ENCODE measurements around the gene RYR3.

RYR3 gene

DNA sequence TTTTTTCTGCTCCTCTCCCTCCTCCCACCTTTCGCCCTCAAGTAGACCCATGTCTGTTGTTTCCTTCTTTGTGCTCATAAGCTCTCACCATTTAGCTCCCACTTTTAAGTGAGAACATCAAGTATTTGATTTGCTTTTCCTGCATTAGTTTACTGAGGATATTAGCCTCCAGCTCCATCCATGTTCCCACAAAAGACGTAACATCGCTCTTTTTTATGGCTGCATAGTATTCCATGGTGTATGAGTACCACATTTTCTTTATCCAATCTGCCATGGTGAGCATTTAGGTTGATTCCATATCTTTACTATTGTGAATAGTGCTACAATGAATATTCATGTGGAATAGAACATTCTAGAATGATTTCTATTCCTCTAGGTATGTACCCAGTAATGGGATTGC lies 178.6 kb downstream of the RYR3 start:
- intact Hi-C loops (cut with DNase I; ENCODE audit: low total_unique reads) = no loop called here
- H3K36me3 ChIP-seq = no peaks in the 10 kb centered on the region
- no peak overlapping the region for H3K27ac ChIP-seq
- H3K4me3 ChIP-seq = no peak overlapping the region
- DNase-seq = no peak
- H3K9me3 ChIP-seq = no peaks in the 10 kb centered on the region
- H3K27me3 ChIP-seq = no peaks in the 10 kb centered on the region
- TF ChIP-seq, protein P1, sequence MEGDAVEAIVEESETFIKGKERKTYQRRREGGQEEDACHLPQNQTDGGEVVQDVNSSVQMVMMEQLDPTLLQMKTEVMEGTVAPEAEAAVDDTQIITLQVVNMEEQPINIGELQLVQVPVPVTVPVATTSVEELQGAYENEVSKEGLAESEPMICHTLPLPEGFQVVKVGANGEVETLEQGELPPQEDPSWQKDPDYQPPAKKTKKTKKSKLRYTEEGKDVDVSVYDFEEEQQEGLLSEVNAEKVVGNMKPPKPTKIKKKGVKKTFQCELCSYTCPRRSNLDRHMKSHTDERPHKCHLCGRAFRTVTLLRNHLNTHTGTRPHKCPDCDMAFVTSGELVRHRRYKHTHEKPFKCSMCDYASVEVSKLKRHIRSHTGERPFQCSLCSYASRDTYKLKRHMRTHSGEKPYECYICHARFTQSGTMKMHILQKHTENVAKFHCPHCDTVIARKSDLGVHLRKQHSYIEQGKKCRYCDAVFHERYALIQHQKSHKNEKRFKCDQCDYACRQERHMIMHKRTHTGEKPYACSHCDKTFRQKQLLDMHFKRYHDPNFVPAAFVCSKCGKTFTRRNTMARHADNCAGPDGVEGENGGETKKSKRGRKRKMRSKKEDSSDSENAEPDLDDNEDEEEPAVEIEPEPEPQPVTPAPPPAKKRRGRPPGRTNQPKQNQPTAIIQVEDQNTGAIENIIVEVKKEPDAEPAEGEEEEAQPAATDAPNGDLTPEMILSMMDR (IDR thresholded peaks at IDR 0.05) = no peak
- peaks cover 0 to 29% (median 4%) of the 10 kb centered on the region in 4 donors for H3K4me1 ChIP-seq

DNA sequence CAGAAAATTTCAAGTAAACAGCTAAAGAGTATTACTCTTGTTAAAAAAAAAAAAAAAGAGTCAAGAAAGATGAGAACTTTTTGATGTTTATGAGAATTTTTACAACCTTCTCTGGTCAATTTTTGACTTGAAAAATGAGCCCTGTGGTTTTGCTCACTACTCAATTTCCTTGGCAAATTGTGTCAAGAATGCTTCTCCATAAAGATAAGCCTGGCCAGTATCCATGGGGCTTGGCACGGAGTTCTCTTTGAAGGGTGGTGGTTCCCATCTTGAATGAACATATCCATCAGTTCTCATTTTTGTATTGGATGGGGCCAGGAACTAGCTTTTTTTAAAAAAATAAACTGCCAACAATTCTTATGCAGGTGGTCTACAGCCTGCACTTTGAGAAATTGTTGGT lies 179.9 kb downstream of the RYR3 start:
- H3K27me3 ChIP-seq = no peaks in the 10 kb centered on the region
- TF ChIP-seq, protein P1 (IDR thresholded peaks at IDR 0.05) = no peak
- H3K9me3 ChIP-seq = no peaks in the 10 kb centered on the region
- no peak for DNase-seq
- intact Hi-C loops (cut with DNase I; ENCODE audit: low total_unique reads) = no loop called here
- H3K4me1 ChIP-seq = peaks cover 0 to 29% (median 4%) of the 10 kb centered on the region in 4 donors
- H3K27ac ChIP-seq = no peak overlapping the region
- H3K4me3 ChIP-seq = no peak overlapping the region
- H3K36me3 ChIP-seq = no peaks in the 10 kb centered on the region

DNA sequence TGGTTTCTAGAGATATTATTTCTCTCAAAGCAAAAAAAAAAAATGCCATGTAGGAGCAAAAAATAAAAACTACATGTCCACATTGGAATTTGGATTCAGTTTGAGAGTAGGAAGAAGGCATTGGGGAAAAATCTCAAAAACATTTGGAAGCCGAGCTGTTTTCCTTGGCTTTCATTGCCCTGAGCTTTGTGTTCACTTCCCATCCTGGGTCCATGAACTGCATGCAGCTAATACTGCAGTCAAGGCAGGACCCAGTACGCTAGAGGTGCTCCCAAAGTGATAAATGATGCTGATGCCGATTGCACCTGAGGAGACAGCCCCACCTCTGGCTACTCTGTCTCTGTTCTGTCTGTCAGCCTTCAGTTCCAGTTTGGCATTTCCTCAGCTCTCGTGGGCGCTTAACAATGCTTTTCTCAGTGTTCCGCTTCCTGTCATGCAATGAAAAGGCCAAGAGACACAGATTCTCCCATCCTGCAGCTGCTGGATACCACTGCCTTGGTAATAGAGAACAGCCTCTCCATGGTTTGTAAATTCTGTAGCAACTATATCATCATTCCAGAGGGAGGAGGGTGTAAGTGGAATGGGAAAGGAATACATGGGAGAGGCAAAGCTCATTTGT lies 181.8 kb downstream of the RYR3 start:
- DNase-seq = no peak
- TF ChIP-seq, protein P1 (IDR thresholded peaks at IDR 0.05) = no peak

DNA sequence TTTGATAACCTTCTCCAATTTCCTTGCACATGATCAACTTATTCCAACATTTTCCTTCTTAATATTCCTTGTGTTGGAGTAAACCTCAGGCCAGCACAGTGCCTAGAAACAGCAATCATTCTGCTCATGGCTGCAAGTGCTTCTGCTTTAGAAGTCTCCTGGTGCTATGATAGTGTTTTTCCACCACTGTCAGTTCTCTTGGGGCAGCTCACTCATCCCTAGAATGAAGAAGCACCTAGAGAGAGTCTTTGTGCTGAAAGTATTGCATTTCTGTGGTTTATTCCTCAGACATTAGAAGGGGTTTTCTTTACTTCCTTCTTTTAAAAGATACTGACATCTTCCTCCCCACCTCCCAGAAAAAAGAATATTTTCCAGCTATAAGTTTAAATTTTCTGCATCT lies 183.5 kb downstream of the RYR3 start:
- Histone ChIP-seq H3K4me1 (peaks cover 0 to 29% (median 4%) of the 10 kb centered on the region in 4 donors), H3K27ac (no peak overlapping the region), H3K4me3 (no peak overlapping the region), H3K9me3 (no peaks in the 10 kb centered on the region), H3K36me3 (no peaks in the 10 kb centered on the region), H3K27me3 (no peaks in the 10 kb centered on the region)
- TF ChIP-seq, protein P1 (IDR thresholded peaks at IDR 0.05) = no peak
- intact Hi-C loops (cut with DNase I; ENCODE audit: low total_unique reads) = no loop called here
- no peak for DNase-seq

More for the DNA sequence above, 181.8 kb downstream of the RYR3 start:
- no peaks in the 10 kb centered on the region for H3K9me3 ChIP-seq
- H3K27me3 ChIP-seq = no peaks in the 10 kb centered on the region
- no peak overlapping the region for H3K27ac ChIP-seq
- no peak overlapping the region for H3K4me3 ChIP-seq
- H3K36me3 ChIP-seq = no peaks in the 10 kb centered on the region
- H3K4me1 ChIP-seq = peaks cover 0 to 29% (median 4%) of the 10 kb centered on the region in 4 donors
- intact Hi-C loops (cut with DNase I; ENCODE audit: low total_unique reads) = no loop called here

DNA sequence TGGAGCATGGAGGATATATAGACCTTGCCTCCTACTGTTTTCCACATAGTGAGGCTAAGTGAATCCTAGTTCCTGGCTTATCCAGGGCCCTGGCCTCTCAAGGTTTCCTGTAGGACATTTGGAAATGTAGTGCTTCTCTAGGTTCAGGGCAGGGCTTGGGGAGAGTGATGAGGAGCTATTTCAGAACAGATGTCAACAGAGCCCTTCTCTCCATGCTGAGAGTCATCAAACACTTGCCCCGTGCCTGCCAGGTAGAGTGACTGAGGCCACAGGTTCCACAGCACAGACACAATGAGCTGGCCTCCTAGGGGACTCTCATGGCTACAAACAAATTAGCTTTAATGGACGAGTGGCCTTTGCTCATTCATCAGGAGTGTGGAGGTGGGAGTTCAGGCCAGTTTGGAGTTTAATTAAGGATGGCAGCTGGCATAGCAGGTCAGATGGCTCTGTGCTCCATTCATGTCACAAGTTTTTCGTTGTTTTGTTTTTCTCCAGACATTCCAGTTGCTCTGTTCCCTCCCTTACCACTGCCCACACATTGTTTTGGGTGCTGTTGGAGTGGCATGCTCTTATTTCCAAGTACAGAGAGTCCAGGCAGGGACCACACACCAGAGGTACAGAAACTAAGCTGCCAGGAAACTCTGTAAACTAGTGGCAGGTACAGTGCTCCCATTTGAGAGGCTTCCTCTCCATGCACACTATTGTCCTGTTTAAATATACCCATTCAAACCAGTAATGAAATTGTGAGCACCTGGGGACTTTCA lies 189.8 kb downstream of the RYR3 start:
- intact Hi-C loops (cut with DNase I; ENCODE audit: low total_unique reads) = no loop called here
- peaks cover 0 to 13% (median 2%) of the 10 kb centered on the region in 4 donors for H3K4me1 ChIP-seq
- no peak overlapping the region for H3K4me3 ChIP-seq
- no peak overlapping the region for H3K27ac ChIP-seq
- no peak for DNase-seq
- no peaks in the 10 kb centered on the region for H3K27me3 ChIP-seq
- H3K9me3 ChIP-seq = no peaks in the 10 kb centered on the region
- H3K36me3 ChIP-seq = no peaks in the 10 kb centered on the region
- TF ChIP-seq, protein P1 (IDR thresholded peaks at IDR 0.05) = no peak

Measured in tibial artery (tissue), 4 donors.